ENCODE data around the gene CHIC2.

GRCh38 chr4:54091637-54092404 lies 27.4 kb upstream of the CHIC2 start:
- TF ChIP-seq CTCF (IDR thresholded peaks at IDR 0.05) (no peak), POLR2A (IDR thresholded peaks at IDR 0.05) (peak in 1 of 2 donors; percentile 6)
